ENCODE data around the gene SH2D6.

- TF ChIP-seq CTCF (IDR thresholded peaks at IDR 0.05) (no peak), ZFX (IDR thresholded peaks at IDR 0.05; ENCODE audit: borderline replicate concordance) (no peak)
These were observed 9.9 kb downstream of the SH2D6 start for GRCh38 chr2:85428343-85428881.

Data from 22Rv1 (cell line).